Esophagus squamous epithelium (tissue), 5 donors: ENCODE data around the gene HLX. TPM values are rescaled to one million over a fixed set of nuclear protein-coding genes. Genes with fewer than 3 reads are reported as not detected.
A peak's percentile ranks its signal among the peaks of the same experiment; 100 is the strongest.

Experiments
- DNase-seq: peaks from one replicate; lab custom pipeline; 2025; lab: John Stamatoyannopoulos, UW
- H3K27ac ChIP-seq, 4 donors: fragments of 200-600 bp; sonication (generic); one replicate each; pipeline ENCODE4 v1.5.1; 2016 to 2019; ENCODE audit warnings: mild to moderate bottlenecking in 1 of 4
- H3K27me3 ChIP-seq, 4 donors: fragments of 200-600 bp; sonication (generic); 1 replicate in 3 of 4; 2 replicates in 1 of 4; pipeline versions ENCODE4 v1.5.1 to v1.6.0; 2017 to 2021; ENCODE audit warnings: antibody characterized with exemption in 1 of 4
- H3K36me3 ChIP-seq, 3 donors: fragments of 200-600 bp; sonication (generic); one replicate each; pipeline ENCODE4 v1.5.1; 2016 to 2019
- H3K4me1 ChIP-seq, 3 donors: fragments of 200-600 bp; sonication (generic); one replicate each; pipeline ENCODE4 v1.5.1; 2017 to 2019
- H3K4me3 ChIP-seq, 4 donors: fragments of 200-600 bp; sonication (generic); 1 replicate in 3 of 4; 2 replicates in 1 of 4; pipeline ENCODE4 v1.5.1; 2016 to 2019; ENCODE audit warnings: mild to moderate bottlenecking in 2 of 4, moderate library complexity in 1 of 4
- H3K9me3 ChIP-seq, 3 donors: fragments of 200-600 bp; sonication (generic); one replicate each; pipeline ENCODE4 v1.5.1; 2016 to 2019
- CTCF ChIP-seq, 6 experiments: fragments of 450-650 bp in 4 of 6; fragments of 200-600 bp in 2 of 6; sonication (generic) in 2 of 6; IDR thresholded peaks; one replicate each; pipeline ENCODE4 v1.5.1; 2016 to 2019; ENCODE audit warnings: antibody characterized with exemption in 6 of 6, mild to moderate bottlenecking in 4 of 6, moderate library complexity in 4 of 6
- POLR2A ChIP-seq, 4 donors: fragments of 450-650 bp; IDR thresholded peaks; one replicate each; pipeline ENCODE4 v1.6.1; 2017; ENCODE audit warnings: antibody characterized with exemption in 4 of 4, mild to moderate bottlenecking in 4 of 4, moderate library complexity in 3 of 4
- WGBS, 2 donors: methylation state at CpG; one replicate each; pipeline ENCODE4 v1.1.5; 2018; 5-methylcytosine and 5-hydroxymethylcytosine counted together
- intact Hi-C: fragments of 100-400 bp; cut with DNase I; formaldehyde crosslinking; loops from one replicate; pipeline ENCODE4 v1.15.0; 2022
- total RNA-seq, 4 donors: library from RNA; depleted of rRNA; stranded (reverse); fragments of >200 nt; gene quantifications; one replicate each; pipeline ENCODE4 v1.1.0, GENCODE V29; 2016
- donor health status: DM: yes; HTN: yes; CAD: no.

Gene HLX
- total RNA-seq, 4 donors from 2014 or later = 0.23 to 7.2 (median 0.97) TPM

GRCh38 chr1:220873868-220874655 lies 5.2 kb upstream of the HLX start:
- Histone ChIP-seq H3K27me3 (peaks cover 0 to 41% (median 10%) of the 10 kb centered on the region in 4 donors), H3K36me3 (no peaks in the 10 kb centered on the region), H3K4me1 (peaks cover 10 to 32% (median 18%) of the 10 kb centered on the region in 3 donors), H3K27ac (no peak overlapping the region), H3K9me3 (no peaks in the 10 kb centered on the region), H3K4me3 (no peak overlapping the region)
- 26 to 33% methylated on average over 7 to 8 of the region's 8 CpGs for WGBS, 2 donors
- no peak for TF ChIP-seq POLR2A (IDR thresholded peaks at IDR 0.05)
- peak in 5 of 6 experiments; percentile 41 to 63 (median 49) for TF ChIP-seq CTCF (IDR thresholded peaks at IDR 0.05)
- DNase-seq = no peak
- intact Hi-C loops = loop anchor here (5.0 kb wide), 1 partner anchor 563 kb away; no protein-coding TSS in a partner anchor

GRCh38 chr1:220875260-220875659 lies 4.0 kb upstream of the HLX start:
- WGBS, 2 donors = 50 to 80% methylated on average over 1 of the region's 1 CpG
- intact Hi-C loops = loop anchor here (5.0 kb wide), 1 partner anchor 327 kb away; no protein-coding TSS in a partner anchor

DNA sequence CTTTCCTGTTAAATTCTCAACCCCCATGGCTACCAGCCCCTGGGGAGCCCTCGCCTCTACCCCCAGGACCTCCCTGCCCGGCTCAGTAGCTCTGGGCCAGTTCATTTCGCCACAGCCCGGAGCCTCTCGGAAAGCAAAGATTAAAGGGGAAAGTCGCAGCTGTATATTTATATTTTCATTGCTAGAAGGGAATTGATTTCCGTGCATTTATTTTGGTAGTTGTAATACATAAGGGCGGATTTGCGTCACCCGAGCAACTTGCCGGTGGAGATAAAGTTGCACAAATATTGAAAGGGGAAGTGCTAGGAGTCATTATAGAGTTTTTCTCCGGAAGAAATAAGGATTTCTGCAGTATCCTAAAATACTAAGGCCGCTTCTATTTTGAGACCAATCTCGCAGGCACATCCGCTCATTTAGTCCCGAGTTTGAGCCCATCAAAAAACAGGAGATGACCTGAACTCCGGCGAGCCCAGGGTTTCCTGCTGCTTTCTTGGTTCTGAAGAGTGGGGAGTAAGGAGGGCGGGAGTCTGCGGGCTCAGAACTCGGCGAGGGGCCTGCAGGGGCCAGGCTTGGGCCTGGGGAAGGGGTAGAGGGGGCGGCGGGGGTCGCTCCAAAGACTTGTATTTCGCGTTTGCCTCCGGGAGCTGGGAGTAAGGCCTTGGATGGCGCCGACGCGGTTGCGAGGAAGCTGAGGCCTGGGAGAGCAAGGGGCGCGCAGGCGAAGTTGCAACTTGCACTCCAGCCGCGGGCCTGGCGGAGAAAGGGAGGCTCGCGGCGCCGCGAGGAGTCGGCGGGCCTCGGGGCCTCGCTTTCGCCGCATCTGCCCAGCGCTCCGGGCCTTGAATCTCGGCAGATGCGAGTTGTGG lies 2.5 kb upstream of the HLX start:
- WGBS, 2 donors = 58 to 78% methylated on average over 15 to 22 of the region's 54 CpGs
- DNase-seq = no peak
- H3K4me1 ChIP-seq = peaks cover 18 to 58% (median 21%) of the 10 kb centered on the region in 3 donors

More at GRCh38 chr1:220875260-220875659, 4.0 kb upstream of the HLX start:
- Histone ChIP-seq H3K9me3 (no peaks in the 10 kb centered on the region), H3K27ac (no peak overlapping the region), H3K36me3 (no peaks in the 10 kb centered on the region), H3K4me3 (no peak overlapping the region), H3K27me3 (peaks cover 0 to 53% (median 10%) of the 10 kb centered on the region in 4 donors), H3K4me1 (peaks cover 11 to 44% (median 18%) of the 10 kb centered on the region in 3 donors)
- no peak for DNase-seq
- TF ChIP-seq CTCF (IDR thresholded peaks at IDR 0.05) (no peak), POLR2A (IDR thresholded peaks at IDR 0.05) (no peak)

GRCh38 chr1:220877377-220878095 lies 1.7 kb upstream of the HLX start:
- 55 to 67% methylated on average over 15 to 23 of the region's 26 CpGs for WGBS, 2 donors
- Histone ChIP-seq H3K4me1 (peaks cover 21 to 66% (median 26%) of the 10 kb centered on the region in 3 donors), H3K4me3 (peak overlapping the region in 3 of 4 donors; percentile 20 to 91 (median 80)), H3K27ac (peak overlapping the region; percentile 60 to 95 (median 85)), H3K27me3 (peaks cover 0 to 76% (median 14%) of the 10 kb centered on the region in 4 donors), H3K9me3 (no peaks in the 10 kb centered on the region), H3K36me3 (no peaks in the 10 kb centered on the region)
- intact Hi-C loops = loop anchor here (5.0 kb wide), 1 partner anchor 325 kb away; no protein-coding TSS in a partner anchor
- no peak for TF ChIP-seq POLR2A (IDR thresholded peaks at IDR 0.05)
- no peak for TF ChIP-seq CTCF (IDR thresholded peaks at IDR 0.05)
- no peak for DNase-seq

More for the DNA sequence above, 2.5 kb upstream of the HLX start:
- H3K9me3 ChIP-seq = no peaks in the 10 kb centered on the region
- H3K4me3 ChIP-seq = peak overlapping the region in 3 of 4 donors; percentile 20 to 80 (median 57)
- peak overlapping the region; percentile 60 to 95 (median 85) for H3K27ac ChIP-seq
- intact Hi-C loops = loop anchor here (5.0 kb wide), 1 partner anchor 326 kb away; no protein-coding TSS in a partner anchor
- no peak for TF ChIP-seq CTCF (IDR thresholded peaks at IDR 0.05)
- TF ChIP-seq POLR2A (IDR thresholded peaks at IDR 0.05) = no peak
- peaks cover 0 to 68% (median 14%) of the 10 kb centered on the region in 4 donors for H3K27me3 ChIP-seq
- H3K36me3 ChIP-seq = no peaks in the 10 kb centered on the region
